Hematopoietic multipotent progenitor cell (in vitro differentiated cells): ENCODE measurements around the gene ITGA7. TPM values are rescaled to one million over a fixed set of nuclear protein-coding genes. Genes with fewer than 3 reads are reported as not detected.

Experiments used
- DNase-seq, 3 donors: peaks; one replicate each; pipeline ENCODE4 v3.0.0-alpha.2; 2011 to 2015; ENCODE audit warnings: low read depth in 2 of 3, low spot score in 2 of 3
- total RNA-seq: library from RNA; depleted of rRNA; stranded (reverse); fragments of >200 nt; gene quantifications from one replicate; pipeline ENCODE4 v1.2.3, GENCODE V29; 2012

ITGA7 gene
- total RNA-seq = 1.1 TPM

GRCh38 chr12:55707841-55708694, at the start of gene ITGA7:
Gene ITGA7, minus strand, starts transcription at chr12:55707904. Its CDS starts 222 bp downstream, at chr12:55707682.
- DNase-seq = no peak

- DNase-seq = no peak
Observed at GRCh38 chr12:55755246-55755645, 47.5 kb upstream of the ITGA7 start.

- no peak for DNase-seq
Observed at GRCh38 chr12:55748230-55748993, 40.7 kb upstream of the ITGA7 start.

- no peak for DNase-seq
Observed at GRCh38 chr12:55746913-55747231, 39.2 kb upstream of the ITGA7 start.

- no peak for DNase-seq
Observed at GRCh38 chr12:55746174-55746912, 38.6 kb upstream of the ITGA7 start.

GRCh38 chr12:55745361-55746173, 37.9 kb upstream of the ITGA7 start:
- DNase-seq = no peak

- DNase-seq = no peak
Observed at GRCh38 chr12:55744340-55745030, 36.8 kb upstream of the ITGA7 start.

GRCh38 chr12:55743406-55744339, 36.0 kb upstream of the ITGA7 start:
- DNase-seq = peak in 2 of 3 donors; percentile 60 to 67

- peak in 2 of 3 donors; percentile 68 to 85 for DNase-seq
Observed at GRCh38 chr12:55742719-55743405, 35.2 kb upstream of the ITGA7 start, which contains the start of gene GDF11. Gene GDF11, plus strand, starts transcription at chr12:55743122. Its CDS starts 195 bp downstream, at chr12:55743317.

GRCh38 chr12:55741931-55742680, 34.4 kb upstream of the ITGA7 start:
- DNase-seq = no peak

- DNase-seq = no peak
Observed at GRCh38 chr12:55739025-55739378, 31.3 kb upstream of the ITGA7 start.

- peak; percentile 75 to 93 (median 79) for DNase-seq
Observed at GRCh38 chr12:55738123-55739024, 30.7 kb upstream of the ITGA7 start.

- DNase-seq = peak in 1 of 3 donors; percentile 41
Observed at GRCh38 chr12:55737581-55738122, 29.9 kb upstream of the ITGA7 start.

- DNase-seq = peak in 2 of 3 donors; percentile 68 to 78
Observed at GRCh38 chr12:55736780-55737580, 29.3 kb upstream of the ITGA7 start.

GRCh38 chr12:55736076-55736475, 28.4 kb upstream of the ITGA7 start:
- DNase-seq = no peak
